Activated T-cell treated with anti-CD3 and anti-CD28 coated beads for 4 hours (primary cell): ENCODE results near the gene PCDHA8.
"Not testable (repeated sequence)": the region's sequence is repeated elsewhere in the genome, so short reads cannot be mapped to it uniquely, and the experiment has no call there.

Experiments
- DNase-seq: peaks from one replicate; pipeline ENCODE4 v3.0.0-alpha.2; 2020

Gene PCDHA8

GRCh38 chr5:140875085-140876065 is 34.4 kb downstream of the PCDHA8 start, which contains the start of gene PCDHA12:
TSS of gene PCDHA12 (plus strand) at chr5:140875308. CDS start at chr5:140875473, 165 bp downstream.
- DNase-seq = no peak

GRCh38 chr5:140876541-140877261 is 35.7 kb downstream of the PCDHA8 start:
- not testable (repeated sequence) for DNase-seq

- DNase-seq = no peak
These were observed 36.2 kb downstream of the PCDHA8 start for GRCh38 chr5:140877262-140877581.

GRCh38 chr5:140881889-140882590 is 41.1 kb downstream of the PCDHA8 start, which contains the start of gene PCDHA13:
TSS of gene PCDHA13 (plus strand) at chr5:140882124. CDS start at chr5:140882269, 145 bp downstream.
- no peak for DNase-seq

GRCh38 chr5:140882591-140882899 is 41.6 kb downstream of the PCDHA8 start:
- DNase-seq = no peak

- no peak for DNase-seq
These were observed 42.4 kb downstream of the PCDHA8 start for GRCh38 chr5:140883373-140883772.

GRCh38 chr5:140883927-140884697 is 43.1 kb downstream of the PCDHA8 start:
- no peak for DNase-seq
